Pericardium fibroblast (primary cell): Measurements from ENCODE around the gene PTGES3. TPM values are rescaled to one million over a fixed set of nuclear protein-coding genes. Genes with fewer than 3 reads are reported as not detected.

Experiments
- total RNA-seq: library from RNA; depleted of rRNA; stranded (reverse); fragments of >200 nt; gene quantifications from 2 replicates; pipeline ENCODE4 v1.2.3, GENCODE V29; 2015

PTGES3 gene, protein sequence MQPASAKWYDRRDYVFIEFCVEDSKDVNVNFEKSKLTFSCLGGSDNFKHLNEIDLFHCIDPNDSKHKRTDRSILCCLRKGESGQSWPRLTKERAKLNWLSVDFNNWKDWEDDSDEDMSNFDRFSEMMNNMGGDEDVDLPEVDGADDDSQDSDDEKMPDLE
- total RNA-seq, result 43.8 and 52.3 TPM in 2 replicates

DNA sequence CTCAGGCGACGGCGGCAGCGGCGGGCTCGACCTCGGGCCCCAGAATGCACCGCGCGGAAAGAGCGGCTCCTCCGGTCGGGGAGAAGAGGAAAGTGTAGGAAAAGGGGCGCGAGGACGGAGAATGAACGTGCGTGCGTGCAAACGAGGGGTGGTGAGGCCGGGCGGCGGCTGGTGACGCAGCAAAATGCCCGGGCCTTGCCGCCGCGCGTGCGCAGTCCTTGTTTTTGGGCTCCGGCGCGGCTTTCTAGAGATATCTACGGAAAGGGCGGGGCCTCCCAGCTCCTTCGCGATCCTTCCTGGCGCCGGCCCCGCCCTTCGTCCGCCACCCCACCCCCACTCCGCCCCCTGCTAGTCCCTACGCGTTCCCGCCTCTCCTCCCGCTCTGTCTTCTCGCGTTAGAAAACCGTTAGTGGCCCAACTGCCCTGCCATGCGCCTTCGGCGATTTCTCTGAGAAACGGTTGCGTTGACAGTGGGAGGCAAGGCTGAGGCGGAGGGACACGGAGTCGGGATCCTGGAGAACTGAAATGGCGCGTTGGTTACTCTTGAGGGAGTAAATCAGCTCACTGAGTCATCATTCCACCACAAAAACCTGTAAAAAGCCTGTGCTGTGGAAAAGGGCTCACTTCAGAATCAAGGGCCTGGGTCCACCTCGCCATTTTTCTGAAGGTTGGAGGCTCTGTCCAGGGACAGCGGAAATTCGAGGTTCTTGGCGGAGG, at the start of gene PTGES3:
PTGES3 (minus strand) TSS at position 156 of the 717 bp plus-strand sequence. CDS start 285 bp downstream, outside the sequence.

DNA sequence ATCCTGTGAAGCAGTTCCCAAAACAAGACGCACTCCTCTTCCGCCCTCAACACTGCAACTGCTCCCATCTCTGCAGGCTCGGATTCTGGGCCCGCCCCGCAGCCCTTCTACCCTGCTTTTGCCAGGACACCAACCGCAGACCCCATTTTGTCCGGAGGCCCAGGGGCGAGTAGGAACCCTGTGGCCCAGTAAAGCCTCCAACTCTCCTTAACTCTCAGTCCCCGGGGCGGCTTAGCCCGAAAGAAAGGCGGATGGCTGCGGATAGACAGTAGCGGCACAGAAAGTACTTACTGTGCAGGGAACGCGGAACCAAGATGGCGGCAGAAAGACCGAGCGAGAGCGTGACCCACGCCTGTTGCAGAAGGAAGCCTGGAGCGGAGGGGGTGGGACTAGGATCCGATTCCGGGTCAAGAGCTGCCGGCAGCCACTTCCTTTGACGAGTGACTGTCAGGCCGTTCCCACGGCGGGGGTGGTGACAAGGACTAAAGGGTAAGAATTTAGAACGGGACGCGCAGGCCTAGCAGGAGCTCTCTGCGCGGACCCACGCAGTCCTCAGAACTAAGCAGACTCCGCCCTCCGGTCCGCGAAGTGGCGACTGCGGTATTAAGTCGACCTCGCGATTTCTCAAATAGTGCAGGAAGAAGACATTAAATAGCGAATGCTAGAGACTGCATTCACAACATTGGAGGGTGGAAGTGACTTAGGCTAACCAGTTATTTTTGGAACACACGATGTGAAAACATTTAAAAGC, 37.1 kb upstream of the PTGES3 start, which contains the start of gene NACA:
NACA (minus strand) TSS at position 328 of the 751 bp plus-strand sequence. CDS start 778 bp downstream, outside the sequence.

DNA sequence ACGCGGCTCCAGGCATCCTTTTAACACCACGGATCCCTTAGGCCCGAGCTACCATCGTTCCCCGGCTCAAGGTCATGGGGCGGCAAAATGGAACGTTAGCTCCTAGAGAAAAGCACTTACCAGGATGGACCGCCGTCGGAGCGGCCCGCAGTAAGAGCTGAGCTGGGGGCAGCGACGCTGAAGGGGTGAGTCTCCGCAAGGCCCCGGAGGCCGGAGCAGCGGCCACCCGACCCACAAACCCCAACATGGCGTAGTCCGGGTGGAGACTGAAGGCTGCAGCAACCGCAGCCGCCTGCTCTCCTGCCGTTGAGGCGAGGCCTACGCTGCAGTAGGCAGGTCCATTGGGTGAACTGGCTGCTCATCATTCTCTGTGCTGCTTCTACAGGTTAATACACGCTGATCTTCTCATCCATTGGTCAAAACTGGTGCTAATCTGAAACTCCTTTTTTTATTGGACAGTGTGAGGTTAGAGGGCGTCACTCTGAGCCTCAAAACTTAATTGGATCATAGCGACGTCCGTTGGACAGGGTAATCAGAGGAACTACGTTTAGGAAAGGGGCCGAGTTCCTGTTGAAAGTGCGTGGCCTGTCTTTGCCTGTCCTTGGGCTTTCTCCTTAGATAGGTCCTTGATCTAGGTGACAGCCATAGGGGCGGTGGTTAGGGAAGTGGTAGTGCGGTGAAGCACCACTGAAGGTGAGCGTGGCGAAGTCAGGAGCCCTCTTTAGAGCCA, 42.2 kb downstream of the PTGES3 start, which contains the start of gene ATP5F1B:
ATP5F1B (minus strand) TSS at position 268 of the 730 bp plus-strand sequence; CDS start at position 247, 21 bp downstream.

DNA sequence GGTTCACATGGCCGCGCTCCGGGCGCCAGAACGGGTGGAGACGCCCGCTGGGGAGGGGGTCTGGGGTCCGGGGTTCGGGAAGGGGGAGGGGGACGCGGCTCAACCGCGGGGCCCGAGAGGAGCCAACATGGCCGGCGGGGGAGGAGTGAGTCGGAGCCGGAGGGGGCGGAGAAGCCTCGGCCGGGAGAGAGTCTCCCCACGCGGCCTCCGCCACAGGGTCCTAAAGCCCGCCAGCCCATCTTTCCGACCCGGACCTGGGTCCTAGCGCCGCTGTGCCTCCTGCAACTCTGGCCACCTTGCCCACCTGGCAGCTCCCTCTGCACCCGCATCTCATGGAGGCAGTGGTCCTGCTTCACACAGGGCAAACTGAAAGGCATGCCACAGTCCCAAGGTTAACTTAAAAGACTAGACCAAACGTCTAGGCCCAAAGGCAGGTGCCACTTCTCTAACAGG, 57.9 kb downstream of the PTGES3 start, which contains the start of gene BAZ2A:
BAZ2A (minus strand) TSS at position 147 of the 453 bp plus-strand sequence. CDS start 12,796 bp downstream, outside the sequence.

Other genes starting within 250 kb of the PTGES3 start
- 2.5 and 6.8 TPM in 2 replicates for gene TIMELESS, start 238.9 kb downstream of the PTGES3 start, total RNA-seq
- gene MIP, start 233.6 kb downstream of the PTGES3 start, total RNA-seq, result not detected in 2 replicates
- 0.51 and 1.3 TPM in 2 replicates for gene SPRYD4, start 219.7 kb downstream of the PTGES3 start, total RNA-seq
- gene GLS2, start 200.1 kb downstream of the PTGES3 start, total RNA-seq, result not detected in 2 replicates
- 12.6 and 15.2 TPM in 2 replicates for gene RBMS2, start 166.5 kb downstream of the PTGES3 start, total RNA-seq
- 25.2 and 25.7 TPM in 2 replicates for gene BAZ2A, start 58.0 kb downstream of the PTGES3 start, total RNA-seq
- 334 and 373 TPM in 2 replicates for gene ATP5F1B, start 42.3 kb downstream of the PTGES3 start, total RNA-seq
- 1,349 and 1,953 TPM in 2 replicates for gene NACA, start 37.0 kb upstream of the PTGES3 start, total RNA-seq
- 2.5 and 3.4 TPM in 2 replicates for gene PRIM1, start 64.0 kb upstream of the PTGES3 start, total RNA-seq
- 0.43 and 0.47 TPM in 2 replicates for gene HSD17B6, start 75.0 kb upstream of the PTGES3 start, total RNA-seq
- gene SDR9C7, start 246.1 kb upstream of the PTGES3 start, total RNA-seq, result not detected in 2 replicates